ENCODE measurements around the gene KSR1.
A peak's percentile ranks its signal among the peaks of the same experiment; 100 is the strongest.
"Not testable (repeated sequence)": the region's sequence is repeated elsewhere in the genome, so short reads cannot be mapped to it uniquely, and the experiment has no call there.

The KSR1 gene

DNA sequence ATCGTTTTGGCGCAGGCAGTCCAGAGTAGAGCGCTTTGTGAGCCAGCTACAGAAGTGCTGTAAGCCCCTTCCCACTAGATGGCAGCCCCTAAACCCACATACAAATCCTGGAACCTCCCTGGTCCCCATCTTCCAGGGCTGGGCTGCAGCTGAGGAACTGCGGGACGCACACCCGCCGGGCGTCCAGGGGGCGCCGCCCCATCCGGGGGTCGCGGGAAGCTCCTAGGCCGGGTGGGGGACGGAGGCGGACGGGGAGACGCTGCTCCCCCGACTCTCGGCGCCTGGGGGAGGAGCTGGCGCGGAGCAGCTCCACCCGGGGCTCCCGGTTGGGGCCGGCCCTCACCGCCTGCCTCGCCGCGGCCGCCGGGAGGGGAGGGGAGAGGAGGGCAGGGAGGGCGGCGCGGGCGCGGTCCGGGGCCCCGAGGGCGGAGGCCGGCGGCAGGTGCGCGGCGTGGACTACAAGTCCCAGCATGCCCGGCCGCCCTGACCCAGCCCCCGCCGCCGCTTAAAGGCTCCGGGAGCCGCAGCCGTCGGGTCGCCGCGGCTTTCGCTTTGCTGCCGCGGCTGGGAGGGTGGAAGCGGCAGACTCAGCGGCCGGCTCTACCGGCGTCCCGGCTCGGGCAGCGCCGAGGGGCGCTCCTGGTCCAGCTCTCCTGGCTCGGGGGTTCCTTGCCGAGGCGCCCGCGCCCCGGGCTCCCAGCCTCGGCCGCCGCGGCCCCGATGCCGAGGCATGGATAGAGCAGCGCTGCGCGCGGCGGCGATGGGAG is at the start of gene KSR1:
TSS of gene KSR1 (plus strand) at position 535 of the 767 bp plus-strand sequence. CDS start at position 731, 196 bp downstream.
- DNase-seq, result peak; percentile 94

- DNase-seq, result no peak
Observed at GRCh38 chr17:27407916-27408864, 48.1 kb upstream of the KSR1 start.

GRCh38 chr17:27408891-27409290 is 47.4 kb upstream of the KSR1 start:
- DNase-seq, result no peak

GRCh38 chr17:27412158-27412557 is 44.1 kb upstream of the KSR1 start:
- not testable (repeated sequence) for DNase-seq

GRCh38 chr17:27413315-27413714 is 42.9 kb upstream of the KSR1 start:
- no peak for DNase-seq

- no peak for DNase-seq
Observed at GRCh38 chr17:27413792-27414191, 42.5 kb upstream of the KSR1 start.

GRCh38 chr17:27414271-27414670 is 42.0 kb upstream of the KSR1 start:
- no peak for DNase-seq

- no peak for DNase-seq
Observed at GRCh38 chr17:27414694-27415093, 41.6 kb upstream of the KSR1 start.

GRCh38 chr17:27415120-27415795 is 41.0 kb upstream of the KSR1 start:
- DNase-seq, result peak; percentile 69

DNA sequence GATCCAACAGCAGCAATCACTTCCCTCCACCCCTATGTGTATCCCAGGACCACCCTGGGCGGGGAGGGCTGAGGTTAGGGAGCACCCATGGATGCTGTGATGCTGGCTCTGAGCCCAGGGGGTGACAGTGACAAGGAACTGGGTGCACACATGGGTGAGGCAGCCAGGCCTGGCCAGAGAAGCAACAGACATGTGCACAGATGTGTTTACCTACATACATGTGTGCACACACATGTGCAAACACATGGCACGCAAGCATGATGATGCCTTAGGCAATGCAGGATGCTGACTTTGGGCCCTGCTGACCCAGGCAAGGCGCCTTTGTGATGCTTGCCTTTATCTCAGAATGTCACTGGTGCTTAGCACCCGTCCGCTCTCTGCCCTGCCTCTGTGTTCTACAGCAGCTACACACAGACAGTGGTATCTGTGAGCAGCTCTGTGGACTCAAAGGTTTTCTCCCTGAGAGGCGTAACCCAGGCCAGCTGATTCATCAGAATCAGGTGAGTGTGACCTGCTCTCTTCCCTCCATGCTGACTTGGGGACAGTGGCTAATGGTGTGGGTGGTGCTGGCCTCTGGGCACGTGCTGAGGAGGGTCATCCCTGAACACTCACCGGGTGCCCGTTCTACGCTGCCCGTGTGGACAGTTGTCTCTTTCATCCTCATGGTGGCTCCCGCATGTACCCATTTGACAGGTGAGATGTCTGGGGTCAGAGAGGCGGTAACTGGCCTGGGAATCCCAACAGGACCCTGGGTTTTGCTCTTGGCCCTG is 38.5 kb upstream of the KSR1 start:
- DNase-seq, result no peak

DNA sequence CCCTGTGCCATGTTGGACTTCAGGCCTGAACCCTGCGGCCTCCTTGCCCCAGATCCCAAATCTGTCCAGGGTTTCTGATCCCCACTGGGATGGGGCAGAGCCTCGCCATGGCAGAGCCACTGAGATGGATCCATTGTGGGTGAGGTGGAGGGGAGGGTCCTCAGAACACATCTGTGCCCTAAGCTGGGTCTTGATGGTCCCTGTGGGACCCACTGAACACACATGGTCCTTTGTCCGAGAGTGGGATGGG is 38.0 kb upstream of the KSR1 start:
- DNase-seq, result no peak

DNA sequence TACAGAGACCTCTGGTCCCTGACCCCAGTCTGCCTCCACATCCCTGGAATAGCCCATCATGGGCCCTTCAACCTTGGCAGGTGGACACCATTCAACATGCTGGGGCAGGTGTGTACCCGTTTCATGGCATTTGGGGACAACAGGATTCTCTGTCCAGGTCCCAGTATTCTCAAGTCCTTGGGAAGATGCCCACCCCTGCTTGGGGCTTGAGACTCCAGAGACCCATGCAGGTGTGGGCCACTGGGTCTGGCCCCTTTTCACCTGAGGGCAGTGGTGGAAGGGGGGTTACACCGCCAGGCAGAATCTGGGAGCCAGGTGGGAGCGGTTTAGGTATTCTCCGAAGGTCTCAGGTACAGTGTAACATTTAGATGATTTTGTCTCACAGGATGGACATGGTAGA is 37.1 kb upstream of the KSR1 start:
- no peak for DNase-seq

- DNase-seq, result no peak
Observed at GRCh38 chr17:27420211-27420950, 35.9 kb upstream of the KSR1 start.

DNA sequence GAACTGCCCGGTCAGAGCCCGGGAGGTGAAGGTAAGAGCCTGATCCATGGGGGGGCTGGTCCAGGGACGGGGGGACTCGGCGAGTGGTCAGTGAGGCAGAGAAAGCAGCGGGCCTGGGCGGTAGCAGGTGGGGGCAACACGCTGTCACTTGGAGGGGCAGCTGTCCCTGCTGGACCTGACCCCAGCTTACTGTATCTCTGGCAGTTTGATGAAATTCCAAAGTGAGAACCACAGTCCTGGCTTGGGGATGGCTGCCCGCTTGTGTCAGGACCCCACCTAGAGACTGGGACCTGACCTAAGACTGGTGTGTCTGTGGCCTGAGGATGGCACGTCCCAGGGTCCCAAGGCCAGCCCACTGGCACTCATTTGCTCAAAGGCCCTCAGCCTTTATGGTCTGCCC is 35.1 kb upstream of the KSR1 start:
- DNase-seq, result no peak

DNA sequence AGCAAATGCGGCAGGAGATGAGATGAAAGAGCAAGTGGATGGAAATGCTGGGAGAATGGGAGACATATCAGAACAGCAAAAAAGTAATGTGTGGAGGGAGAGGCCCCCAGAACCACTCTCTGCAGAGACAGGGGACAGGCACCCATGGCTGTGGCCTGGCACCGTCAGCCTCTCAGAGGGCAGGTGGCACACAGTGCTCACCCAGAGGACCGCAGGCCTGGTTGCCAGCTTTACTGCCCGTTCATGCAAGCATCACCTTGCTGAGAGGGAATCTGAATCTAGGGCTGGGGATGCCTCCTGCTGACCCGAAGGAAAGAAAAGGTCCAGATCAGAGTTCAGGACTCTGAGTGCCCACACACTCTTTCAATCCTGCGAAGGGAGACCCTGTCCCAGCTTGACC is 34.6 kb upstream of the KSR1 start:
- not testable (repeated sequence) for DNase-seq

GRCh38 chr17:27422601-27423000 is 33.6 kb upstream of the KSR1 start:
- no peak for DNase-seq

- no peak for DNase-seq
Observed at GRCh38 chr17:27423651-27424050, 32.6 kb upstream of the KSR1 start.

GRCh38 chr17:27424516-27424915 is 31.7 kb upstream of the KSR1 start:
- DNase-seq, result no peak

DNA sequence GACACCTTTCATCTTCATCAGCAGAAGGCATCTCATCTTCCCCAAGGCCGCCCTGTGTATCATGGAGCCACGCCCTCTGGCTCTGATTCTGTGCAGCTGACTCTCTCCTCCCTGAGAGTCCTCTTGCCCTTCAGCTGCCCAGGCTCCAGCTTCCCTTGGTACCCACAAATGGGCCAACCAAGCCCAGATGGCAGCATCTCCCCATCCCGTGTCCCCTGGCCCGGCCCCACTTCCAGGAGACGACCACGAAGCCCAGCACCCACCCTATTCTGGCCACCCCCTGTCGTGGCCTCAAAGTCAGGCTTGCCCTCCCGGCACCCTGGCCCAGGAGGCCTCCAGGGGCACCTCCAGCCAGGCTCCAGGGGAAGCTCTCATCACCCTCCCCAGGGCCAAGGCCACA is 31.3 kb upstream of the KSR1 start:
- no peak for DNase-seq

GRCh38 chr17:27425571-27425970 is 30.7 kb upstream of the KSR1 start:
- DNase-seq, result not testable (repeated sequence)

- no peak for DNase-seq
Observed at GRCh38 chr17:27425991-27426390, 30.3 kb upstream of the KSR1 start.

- not testable (repeated sequence) for DNase-seq
Observed at GRCh38 chr17:27426471-27426870, 29.8 kb upstream of the KSR1 start.

All from NCI-H82 (cell line).